ENCODE measurements around the gene ZEB2. TPM values are rescaled to one million over a fixed set of nuclear protein-coding genes. Genes with fewer than 3 reads are reported as not detected.

ZEB2 gene
- total and polyA plus RNA-seq, 2 of the 13 experiments (the other 11 are each of a cell fraction or from before 2014, with no cell fraction given): 0.07 TPM; not detected in 1

DNA sequence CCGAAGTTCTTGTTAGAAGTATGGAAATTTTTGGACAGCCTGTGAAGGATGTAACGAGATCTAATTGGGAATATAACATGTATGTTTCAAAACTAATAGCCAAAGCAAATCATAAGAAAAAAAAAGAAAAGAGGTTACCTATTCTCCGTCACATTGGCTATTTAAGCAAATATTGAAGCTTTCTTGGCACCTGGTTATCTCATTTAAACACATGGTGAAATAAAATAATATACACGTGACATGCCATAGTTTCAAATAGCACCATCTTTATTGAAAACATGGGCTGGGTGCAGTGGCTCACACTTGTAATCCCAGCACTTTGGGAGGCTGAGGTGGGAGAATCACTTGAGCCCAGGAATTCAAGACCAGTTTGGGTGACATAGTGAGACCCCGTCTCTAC, 56.7 kb downstream of the ZEB2 start (continued):
- TF ChIP-seq, protein P1, sequence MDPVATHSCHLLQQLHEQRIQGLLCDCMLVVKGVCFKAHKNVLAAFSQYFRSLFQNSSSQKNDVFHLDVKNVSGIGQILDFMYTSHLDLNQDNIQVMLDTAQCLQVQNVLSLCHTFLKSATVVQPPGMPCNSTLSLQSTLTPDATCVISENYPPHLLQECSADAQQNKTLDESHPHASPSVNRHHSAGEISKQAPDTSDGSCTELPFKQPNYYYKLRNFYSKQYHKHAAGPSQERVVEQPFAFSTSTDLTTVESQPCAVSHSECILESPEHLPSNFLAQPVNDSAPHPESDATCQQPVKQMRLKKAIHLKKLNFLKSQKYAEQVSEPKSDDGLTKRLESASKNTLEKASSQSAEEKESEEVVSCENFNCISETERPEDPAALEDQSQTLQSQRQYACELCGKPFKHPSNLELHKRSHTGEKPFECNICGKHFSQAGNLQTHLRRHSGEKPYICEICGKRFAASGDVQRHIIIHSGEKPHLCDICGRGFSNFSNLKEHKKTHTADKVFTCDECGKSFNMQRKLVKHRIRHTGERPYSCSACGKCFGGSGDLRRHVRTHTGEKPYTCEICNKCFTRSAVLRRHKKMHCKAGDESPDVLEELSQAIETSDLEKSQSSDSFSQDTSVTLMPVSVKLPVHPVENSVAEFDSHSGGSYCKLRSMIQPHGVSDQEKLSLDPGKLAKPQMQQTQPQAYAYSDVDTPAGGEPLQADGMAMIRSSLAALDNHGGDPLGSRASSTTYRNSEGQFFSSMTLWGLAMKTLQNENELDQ (CRISPR knock-in tag; IDR thresholded peaks at IDR 0.05; ENCODE audit: borderline replicate concordance): no peak
- TF ChIP-seq, protein P2, sequence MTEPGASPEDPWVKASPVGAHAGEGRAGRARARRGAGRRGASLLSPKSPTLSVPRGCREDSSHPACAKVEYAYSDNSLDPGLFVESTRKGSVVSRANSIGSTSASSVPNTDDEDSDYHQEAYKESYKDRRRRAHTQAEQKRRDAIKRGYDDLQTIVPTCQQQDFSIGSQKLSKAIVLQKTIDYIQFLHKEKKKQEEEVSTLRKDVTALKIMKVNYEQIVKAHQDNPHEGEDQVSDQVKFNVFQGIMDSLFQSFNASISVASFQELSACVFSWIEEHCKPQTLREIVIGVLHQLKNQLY (CRISPR knock-in tag; IDR thresholded peaks at IDR 0.05): no peak
- TF ChIP-seq CC2D1A (CRISPR knock-in tag; IDR thresholded peaks at IDR 0.05): no peak
- TF ChIP-seq ZNF792 (CRISPR knock-in tag; IDR thresholded peaks at IDR 0.05): no peak
- no peak for TF ChIP-seq DR1 (CRISPR knock-in tag; IDR thresholded peaks at IDR 0.05)
- no peak for TF ChIP-seq ZNF34 (CRISPR knock-in tag; IDR thresholded peaks at IDR 0.05; ENCODE audit: borderline replicate concordance)

- H4K20me1 ChIP-seq (ENCODE audit: insufficient read depth, low read length): no peaks in the 10 kb centered on the region
- 28% methylated on average over 6 of the region's 6 CpGs for WGBS (ENCODE audit: low lambda C conversion rate)
- H3K27ac ChIP-seq (ENCODE audit: extremely low read length, insufficient read depth, low read length): no peak overlapping the region
- no peak overlapping the region for H3K4me2 ChIP-seq (ENCODE audit: low read depth, low read length)
- ChIA-PET POLR2A (no interaction called here), CTCF (ENCODE audit: low intra/inter-chr PET ratio, low total read pairs) (no interaction called here)
- intact Hi-C loops (cut with micrococcal nuclease; ENCODE audit: unreplicated experiment): no loop called here
- in situ Hi-C loops (cut with HindIII; ENCODE audit: extremely low pct_ligation_motif_present, low pct_unique_long_range_greater_than_20kb): no loop called here
- H3K4me1 ChIP-seq (ENCODE audit: insufficient read depth, low read length): no peaks in the 10 kb centered on the region
- FAIRE-seq: no peak
- H3K79me2 ChIP-seq (ENCODE audit: insufficient read depth, low read length): no peaks in the 10 kb centered on the region
- no peaks in the 10 kb centered on the region for H3K27me3 ChIP-seq (ENCODE audit: control insufficient read depth in 1 of 2, insufficient read depth in 2 of 2, low read length in 2 of 2)
- ATAC-seq: no peak
- no peak overlapping the region for H3K4me3 ChIP-seq (replicated peaks in 1 of 3; ENCODE audit: insufficient read depth in 1 of 3, low read depth in 2 of 3, low read length in 3 of 3)
- no peaks in the 10 kb centered on the region for H3K36me3 ChIP-seq (replicated peaks in 1 of 2; ENCODE audit: control insufficient read depth in 1 of 2, insufficient read depth in 2 of 2, low read length in 2 of 2)
- H2AFZ ChIP-seq (ENCODE audit: low read length): no peak overlapping the region
- BruUV-seq (replicated peaks): no TSS peak
- H3K9ac ChIP-seq (ENCODE audit: insufficient read depth, low read depth, low read length): no peak overlapping the region
- no peak for DNase-seq (ENCODE audit: low spot score)
- H3K9me3 ChIP-seq (ENCODE audit: low read length): no peaks in the 10 kb centered on the region
- TF ChIP-seq UBTF (CRISPR knock-in tag; IDR thresholded peaks at IDR 0.05) (no peak), HNF4A (CRISPR knock-in tag; IDR thresholded peaks at IDR 0.05) (no peak), CSRNP2 (CRISPR knock-in tag; conservative IDR thresholded peaks at IDR 0.05; ENCODE audit: low read depth) (no peak), ZKSCAN1 (IDR thresholded peaks at IDR 0.05; ENCODE audit: low read length) (no peak), DPF2 (CRISPR knock-in tag; IDR thresholded peaks at IDR 0.05; ENCODE audit: borderline replicate concordance, low read depth) (no peak), ZFYVE20 (CRISPR knock-in tag; IDR thresholded peaks at IDR 0.05; ENCODE audit: borderline replicate concordance, low read depth) (no peak), ZMYM4 (CRISPR knock-in tag; IDR thresholded peaks at IDR 0.05) (no peak), YY1 (IDR thresholded peaks at IDR 0.05; ENCODE audit: insufficient read depth, insufficient replicate concordance, low read depth, low read length) (no peak), NCOA1 (CRISPR knock-in tag; IDR thresholded peaks at IDR 0.05) (no peak)
- TF ChIP-seq, protein P3, sequence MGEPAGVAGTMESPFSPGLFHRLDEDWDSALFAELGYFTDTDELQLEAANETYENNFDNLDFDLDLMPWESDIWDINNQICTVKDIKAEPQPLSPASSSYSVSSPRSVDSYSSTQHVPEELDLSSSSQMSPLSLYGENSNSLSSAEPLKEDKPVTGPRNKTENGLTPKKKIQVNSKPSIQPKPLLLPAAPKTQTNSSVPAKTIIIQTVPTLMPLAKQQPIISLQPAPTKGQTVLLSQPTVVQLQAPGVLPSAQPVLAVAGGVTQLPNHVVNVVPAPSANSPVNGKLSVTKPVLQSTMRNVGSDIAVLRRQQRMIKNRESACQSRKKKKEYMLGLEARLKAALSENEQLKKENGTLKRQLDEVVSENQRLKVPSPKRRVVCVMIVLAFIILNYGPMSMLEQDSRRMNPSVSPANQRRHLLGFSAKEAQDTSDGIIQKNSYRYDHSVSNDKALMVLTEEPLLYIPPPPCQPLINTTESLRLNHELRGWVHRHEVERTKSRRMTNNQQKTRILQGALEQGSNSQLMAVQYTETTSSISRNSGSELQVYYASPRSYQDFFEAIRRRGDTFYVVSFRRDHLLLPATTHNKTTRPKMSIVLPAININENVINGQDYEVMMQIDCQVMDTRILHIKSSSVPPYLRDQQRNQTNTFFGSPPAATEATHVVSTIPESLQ (CRISPR knock-in tag; conservative IDR thresholded peaks at IDR 0.05): no peak
Measured at GRCh38 chr2:144462266-144462665, 57.7 kb downstream of the ZEB2 start.

All from HepG2 (cell line).